K562 (cell line): ENCODE measurements around the gene NT5C. TPM values are rescaled to one million over a fixed set of nuclear protein-coding genes. Genes with fewer than 3 reads are reported as not detected.

ENCODE experiments used
- ATAC-seq: fragments of 200-7000 bp; cut with Tn5 transposase; 3 replicates; pipeline ENCODE4 v1.9.1; 2020; ENCODE audit warnings: moderate library complexity
- BruUV-seq: library from RNA; stranded (reverse); fragments of 400-500 nt; replicated peaks from 2 replicates; lab custom pipeline; 2021; lab: Mats Ljungman, UMichigan
- CTCF ChIA-PET: fragments of 300-600 bp; formaldehyde crosslinking; extraction: SDS; loops from one replicate; lab custom pipeline; 2021; ENCODE audit warnings: low intra/inter-chr PET ratio; lab: Yijun Ruan, JAX
- POLR2A ChIA-PET: fragments of 300-600, 350-650 bp; sonication (Branson Sonifier 250); formaldehyde crosslinking; extraction: SDS; loops from one replicate; lab custom pipeline; 2021; ENCODE audit warnings: antibody characterized with exemption, inconsistent platforms; lab: Yijun Ruan, JAX
- DNase-seq, 4 experiments: peaks; one replicate each; pipeline versions ENCODE4 v3.0.0 to v3.0.0-alpha.2; 2011 to 2018; ENCODE audit warnings: low spot score in 3 of 4, mixed read lengths in 3 of 4; ENCODE audit errors: extremely low read depth in 1 of 4
- FAIRE-seq: peaks from 2 replicates; lab custom pipeline; 2011; peaks lifted over from hg19 to GRCh38; lab: Jason Lieb, UNC
- H2AFZ ChIP-seq: 2 replicates; pipeline ENCODE4 v1.6.0; 2011; ENCODE audit warnings: low read depth, low read length, control low read depth, inconsistent platforms
- H3K27ac ChIP-seq: fragments of 200-600 bp; 3 replicates; pipeline ENCODE4 v1.8.0; 2011; ENCODE audit warnings: low read depth, mild to moderate bottlenecking, control low read depth, inconsistent platforms, low read length, moderate library complexity, mixed read lengths; ENCODE audit errors: extremely low read depth
- H3K27me3 ChIP-seq, 2 experiments: fragments of 300-600 bp in 1 of 2; 2 replicates in 1 of 2; 3 replicates in 1 of 2; pipeline versions ENCODE4 v1.6.0 to v1.8.0; 2011; ENCODE audit warnings: inconsistent platforms in 2 of 2, low read length in 2 of 2, mild to moderate bottlenecking in 1 of 2, mixed read lengths in 1 of 2, moderate library complexity in 1 of 2; ENCODE audit not compliant: control insufficient read depth in 2 of 2, insufficient read depth in 2 of 2
- H3K36me3 ChIP-seq: fragments of 300-600 bp; 3 replicates; pipeline ENCODE4 v1.8.0; 2011; ENCODE audit warnings: mild to moderate bottlenecking, low read length, inconsistent platforms; ENCODE audit not compliant: control insufficient read depth, insufficient read depth
- H3K4me1 ChIP-seq, 2 experiments: fragments of 200-600 bp in 1 of 2; replicated peaks in 1 of 2; 2 replicates in 1 of 2; 3 replicates in 1 of 2; pipeline versions ENCODE4 v1.5.1 to v1.8.0; 2011; ENCODE audit warnings: inconsistent platforms in 2 of 2, low read length in 2 of 2, mild to moderate bottlenecking in 1 of 2, mixed read lengths in 1 of 2, moderate library complexity in 1 of 2; ENCODE audit not compliant: control insufficient read depth in 2 of 2, insufficient read depth in 2 of 2
- H3K4me2 ChIP-seq: 2 replicates; pipeline ENCODE4 v1.6.1; 2011; ENCODE audit warnings: low read length, control low read depth, inconsistent platforms, mixed read lengths; ENCODE audit not compliant: insufficient read depth
- H3K4me3 ChIP-seq: fragments of 200-600 bp; sonication (generic), shearing (Covaris generic); 2 replicates; pipeline ENCODE4 v1.5.1; 2016; ENCODE audit warnings: control low read depth, inconsistent platforms
- H3K79me2 ChIP-seq: fragments of 200-600 bp; 3 replicates; pipeline ENCODE4 v1.8.0; 2011; ENCODE audit warnings: low read length, inconsistent platforms; ENCODE audit not compliant: control insufficient read depth, insufficient read depth
- H3K9ac ChIP-seq, 2 experiments: 2 replicates each; pipeline versions ENCODE4 v1.6.0 to v1.6.1; 2011; ENCODE audit warnings: low read depth in 2 of 2, low read length in 2 of 2, control low read depth in 1 of 2, inconsistent platforms in 1 of 2, mild to moderate bottlenecking in 1 of 2, mixed read lengths in 1 of 2; ENCODE audit not compliant: insufficient read depth in 1 of 2
- H3K9me1 ChIP-seq: one replicate; pipeline ENCODE4 v1.6.0; 2011; ENCODE audit warnings: inconsistent platforms, mild to moderate bottlenecking, low read length, moderate library complexity; ENCODE audit not compliant: control insufficient read depth, insufficient read depth
- H3K9me3 ChIP-seq: replicated peaks from 2 replicates; pipeline ENCODE4 v1.5.1; 2011; ENCODE audit warnings: low read depth, low read length, inconsistent platforms; ENCODE audit not compliant: control insufficient read depth, insufficient read depth
- H4K20me1 ChIP-seq: replicated peaks from 2 replicates; pipeline ENCODE4 v1.6.1; 2011; ENCODE audit warnings: low read length, inconsistent platforms, mixed read lengths; ENCODE audit not compliant: control insufficient read depth, insufficient read depth
- BRF2 ChIP-seq: IDR thresholded peaks from 3 replicates; pipeline ENCODE4 v1.6.1; 2011; ENCODE audit warnings: borderline replicate concordance, mild to moderate bottlenecking; ENCODE audit not compliant: insufficient read length, insufficient read depth
- SP1 ChIP-seq: sonication (generic); formaldehyde crosslinking; IDR thresholded peaks from 2 replicates; pipeline ENCODE4 v1.8.1; 2022; ENCODE audit warnings: mild to moderate bottlenecking, missing genetic modification reagents
- TRIM25 ChIP-seq: fragments of 450-650 bp; IDR thresholded peaks from 2 replicates; pipeline ENCODE4 v1.7.0; 2016; ENCODE audit warnings: borderline replicate concordance
- WGBS: fragments of 100-300 bp; shearing (Covaris generic); methylation state at CpG from one replicate; pipeline ENCODE4 v1.1.6; 2016; ENCODE audit warnings: low coverage, mixed read lengths; ENCODE audit not compliant: insufficient coverage; ENCODE audit errors: missing lambda C conversion rate; 5-methylcytosine and 5-hydroxymethylcytosine counted together
- in situ Hi-C: fragments of 300-500 bp; cut with MboI; formaldehyde crosslinking; loops from 4 replicates; pipeline ENCODE4 v1.15.0; 2018; ENCODE audit warnings: inconsistent platforms, mixed read lengths
- intact Hi-C: fragments of 100-400 bp; cut with micrococcal nuclease; formaldehyde crosslinking; loops from 2 replicates; pipeline ENCODE4 v1.14.2; 2022
- polyA plus RNA-seq, 8 experiments: library from polyadenylated mRNA; depleted of rRNA in 4 of 8; stranded (reverse) in 5 of 8; unstranded in 3 of 8; fragments of >200 nt; fragmentation: Nextera tagmentation in 2 of 8; fragmentation: Illumina TruSeq in 1 of 8; extraction: Ambion mirVana in 2 of 8; extraction: Trizol in 1 of 8; gene quantifications; 2 replicates each; pipeline versions ENCODE4 v1.2.1 to v1.2.3, GENCODE V29; 2011 to 2014; ENCODE audit warnings: inconsistent platforms in 1 of 8, missing spikeins in 1 of 8
- total RNA-seq, 7 experiments: library from RNA; depleted of rRNA in 6 of 7; stranded (reverse); fragments of >200 nt in 6 of 7; fragmentation: Illumina TruSeq in 2 of 7; extraction: Trizol in 2 of 7; gene quantifications; 2 replicates each; pipeline versions ENCODE4 v1.2.1 to v1.2.3, GENCODE V29; 2011 to 2021; ENCODE audit warnings: low replicate concordance in 1 of 7

NT5C gene
- total and polyA plus RNA-seq, 9 of the 15 experiments (the other 6 are each of a cell fraction or from before 2014, with no cell fraction given) = 2.9 to 205 (median 45.0) TPM

- BruUV-seq = no TSS peak
- ChIA-PET CTCF (no interaction called here), POLR2A (interaction anchor here (0.7 to 3.4 kb wide), 7 partner anchors 8 to 736 kb away, joined by 3 to 17 read pairs (median 4); partner anchors contain the start of gene JPT1)
Measured at GRCh38 chr17:75163074-75163473, 31.5 kb upstream of the NT5C start.

More at GRCh38 chr17:75163074-75163473, 31.5 kb upstream of the NT5C start:
- no peak overlapping the region for H3K9ac ChIP-seq
- 98% methylated on average over 5 of the region's 5 CpGs for WGBS
- H3K27me3 ChIP-seq = no peaks in the 10 kb centered on the region
- no peaks in the 10 kb centered on the region for H4K20me1 ChIP-seq
- no peak for TF ChIP-seq BRF2
- 0 out of 2 replicates have a peak, but pooled peaks have one; percentile 19 for TF ChIP-seq SP1
- no peak for TF ChIP-seq TRIM25
- intact Hi-C loops = no loop called here
- no peaks in the 10 kb centered on the region for H3K79me2 ChIP-seq
- DNase-seq = no peak
- H3K27ac ChIP-seq = no peak overlapping the region
- in situ Hi-C loops = no loop called here
- no peak overlapping the region for H3K4me2 ChIP-seq
- no peak for FAIRE-seq
- no peaks in the 10 kb centered on the region for H3K9me1 ChIP-seq
- H3K4me3 ChIP-seq = no peak overlapping the region
- peaks cover 22% of the 10 kb centered on the region for H3K36me3 ChIP-seq
- ATAC-seq = no peak
- no peaks in the 10 kb centered on the region for H3K9me3 ChIP-seq
- no peak overlapping the region for H2AFZ ChIP-seq
- no peaks in the 10 kb centered on the region for H3K4me1 ChIP-seq
